Nephron progenitor cell (in vitro differentiated cells): ENCODE measurements around the gene KRTAP19-2.

Experiments
- DNase-seq: peaks from one replicate; pipeline ENCODE4 v3.0.0; 2021
- H3K27ac Mint-ChIP-seq: 2 replicates; pipeline ENCODE4 v1.8.0; 2021; ENCODE audit warnings: mild to moderate bottlenecking, moderate library complexity, mixed read lengths
- H3K27me3 Mint-ChIP-seq: 2 replicates; pipeline ENCODE4 v1.8.0; 2021; ENCODE audit warnings: mild to moderate bottlenecking, low read depth, mixed read lengths; ENCODE audit not compliant: poor library complexity
- H3K36me3 Mint-ChIP-seq: 2 replicates; pipeline ENCODE4 v1.8.0; 2021; ENCODE audit warnings: low read depth, mixed read lengths
- H3K4me1 Mint-ChIP-seq: 2 replicates; pipeline ENCODE4 v1.8.0; 2021; ENCODE audit warnings: mixed read lengths
- H3K4me3 Mint-ChIP-seq: 2 replicates; pipeline ENCODE4 v1.8.0; 2021; ENCODE audit warnings: mild to moderate bottlenecking, moderate library complexity, mixed read lengths
- H3K9me3 Mint-ChIP-seq: 2 replicates; pipeline ENCODE4 v1.8.0; 2021; ENCODE audit warnings: mild to moderate bottlenecking, moderate library complexity, mixed read lengths
- CTCF ChIP-seq: fragments of 200-600 bp; sonication (generic); IDR thresholded peaks from 2 replicates; pipeline ENCODE4 v1.5.0; 2021; ENCODE audit warnings: antibody characterized with exemption

KRTAP19-2 gene

GRCh38 chr21:30468900-30469714, 18.1 kb downstream of the KRTAP19-2 start:
- TF ChIP-seq CTCF, result no peak
- peaks cover 5% of the 10 kb centered on the region for H3K9me3 Mint-ChIP-seq

GRCh38 chr21:30463713-30464112, 23.5 kb downstream of the KRTAP19-2 start:
- peak; percentile 42 for TF ChIP-seq CTCF
- Mint-ChIP-seq H3K4me3 (no peak overlapping the region), H3K27ac (no peak overlapping the region), H3K36me3 (peaks cover 15% of the 10 kb centered on the region), H3K9me3 (peaks cover 10% of the 10 kb centered on the region), H3K4me1 (peaks cover 38% of the 10 kb centered on the region), H3K27me3 (peaks cover 4% of the 10 kb centered on the region)
- DNase-seq, result no peak

More at GRCh38 chr21:30468900-30469714, 18.1 kb downstream of the KRTAP19-2 start:
- Mint-ChIP-seq H3K4me3 (no peak overlapping the region), H3K36me3 (peaks cover 10% of the 10 kb centered on the region), H3K27me3 (no peaks in the 10 kb centered on the region), H3K4me1 (peaks cover 81% of the 10 kb centered on the region), H3K27ac (peak overlapping the region; percentile 93)
- no peak for DNase-seq

- H3K27ac Mint-ChIP-seq, result no peak overlapping the region
- no peak for DNase-seq
- H3K4me3 Mint-ChIP-seq, result no peak overlapping the region
- H3K36me3 Mint-ChIP-seq, result no peaks in the 10 kb centered on the region
- peaks cover 22% of the 10 kb centered on the region for H3K4me1 Mint-ChIP-seq
- TF ChIP-seq CTCF, result no peak
- H3K9me3 Mint-ChIP-seq, result no peaks in the 10 kb centered on the region
- no peaks in the 10 kb centered on the region for H3K27me3 Mint-ChIP-seq
These were observed 38.7 kb downstream of the KRTAP19-2 start for GRCh38 chr21:30448514-30448913.

GRCh38 chr21:30447056-30447455, 40.2 kb downstream of the KRTAP19-2 start:
- peak overlapping the region; percentile 90 for H3K27ac Mint-ChIP-seq
- no peak for TF ChIP-seq CTCF
- peaks cover 30% of the 10 kb centered on the region for H3K4me1 Mint-ChIP-seq
- no peaks in the 10 kb centered on the region for H3K27me3 Mint-ChIP-seq
- no peaks in the 10 kb centered on the region for H3K9me3 Mint-ChIP-seq
- H3K4me3 Mint-ChIP-seq, result no peak overlapping the region
- DNase-seq, result no peak
- H3K36me3 Mint-ChIP-seq, result no peaks in the 10 kb centered on the region

GRCh38 chr21:30444204-30444603, 43.0 kb downstream of the KRTAP19-2 start:
- H3K9me3 Mint-ChIP-seq, result no peaks in the 10 kb centered on the region
- TF ChIP-seq CTCF, result peak; percentile 7
- DNase-seq, result no peak
- no peak overlapping the region for H3K4me3 Mint-ChIP-seq
- no peaks in the 10 kb centered on the region for H3K27me3 Mint-ChIP-seq
- H3K36me3 Mint-ChIP-seq, result no peaks in the 10 kb centered on the region
- H3K27ac Mint-ChIP-seq, result peak overlapping the region; percentile 30
- peaks cover 26% of the 10 kb centered on the region for H3K4me1 Mint-ChIP-seq

GRCh38 chr21:30443226-30443625, 44.0 kb downstream of the KRTAP19-2 start:
- H3K4me3 Mint-ChIP-seq, result no peak overlapping the region
- H3K4me1 Mint-ChIP-seq, result peaks cover 30% of the 10 kb centered on the region
- peak overlapping the region; percentile 11 for H3K27ac Mint-ChIP-seq
- H3K9me3 Mint-ChIP-seq, result no peaks in the 10 kb centered on the region
- TF ChIP-seq CTCF, result no peak
- no peak for DNase-seq
- peaks cover 3% of the 10 kb centered on the region for H3K27me3 Mint-ChIP-seq
- no peaks in the 10 kb centered on the region for H3K36me3 Mint-ChIP-seq
